Keratinocyte (primary cell): Measurements from ENCODE around the gene HEMGN.

Experiments used
- EZH2 ChIP-seq: IDR thresholded peaks from one replicate; pipeline ENCODE4 v1.6.1; 2012; ENCODE audit warnings: inconsistent platforms, mild to moderate bottlenecking, low read length, moderate library complexity
- TF ChIP-seq, protein P1 (sequence below), 3 experiments: IDR thresholded peaks in 1 of 3; conservative IDR thresholded peaks in 1 of 3; optimal IDR thresholded peaks in 1 of 3; 2 replicates in 2 of 3; 3 replicates in 1 of 3; pipeline versions ENCODE3 to v1.5.1; 2011; ENCODE audit warnings: low read length in 3 of 3, mild to moderate bottlenecking in 3 of 3, moderate library complexity in 2 of 3, control low read depth in 1 of 3, inconsistent platforms in 1 of 3; ENCODE audit not compliant: insufficient read depth in 2 of 3; ENCODE audit errors: extremely low read depth in 1 of 3

DNA sequence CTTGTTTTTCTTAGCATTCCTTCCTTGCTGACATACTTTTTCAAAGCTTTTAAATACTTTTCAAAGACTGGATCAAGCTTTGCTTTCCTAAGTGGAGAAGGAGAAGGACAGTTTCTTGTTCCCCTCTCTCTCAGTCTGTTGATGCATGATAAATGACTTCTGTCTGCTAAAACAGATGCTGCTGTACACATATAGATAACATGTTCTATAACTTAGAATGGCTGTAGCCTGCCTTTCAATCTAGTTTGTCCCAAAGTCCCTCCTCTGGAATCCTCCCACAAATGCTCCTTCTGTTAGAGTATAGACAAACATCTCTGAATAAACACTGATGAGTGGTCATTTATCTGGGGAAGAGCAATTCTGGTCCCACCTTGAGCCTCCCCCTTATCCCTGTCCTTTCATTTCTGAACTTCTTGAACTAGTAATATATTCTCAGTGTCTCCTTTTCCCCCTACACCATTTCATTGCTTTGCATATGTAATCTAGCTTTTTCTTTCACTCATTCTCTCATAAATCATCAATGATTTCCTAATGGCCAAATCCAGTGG, 5.4 kb upstream of the HEMGN start:
- TF ChIP-seq, protein P1, sequence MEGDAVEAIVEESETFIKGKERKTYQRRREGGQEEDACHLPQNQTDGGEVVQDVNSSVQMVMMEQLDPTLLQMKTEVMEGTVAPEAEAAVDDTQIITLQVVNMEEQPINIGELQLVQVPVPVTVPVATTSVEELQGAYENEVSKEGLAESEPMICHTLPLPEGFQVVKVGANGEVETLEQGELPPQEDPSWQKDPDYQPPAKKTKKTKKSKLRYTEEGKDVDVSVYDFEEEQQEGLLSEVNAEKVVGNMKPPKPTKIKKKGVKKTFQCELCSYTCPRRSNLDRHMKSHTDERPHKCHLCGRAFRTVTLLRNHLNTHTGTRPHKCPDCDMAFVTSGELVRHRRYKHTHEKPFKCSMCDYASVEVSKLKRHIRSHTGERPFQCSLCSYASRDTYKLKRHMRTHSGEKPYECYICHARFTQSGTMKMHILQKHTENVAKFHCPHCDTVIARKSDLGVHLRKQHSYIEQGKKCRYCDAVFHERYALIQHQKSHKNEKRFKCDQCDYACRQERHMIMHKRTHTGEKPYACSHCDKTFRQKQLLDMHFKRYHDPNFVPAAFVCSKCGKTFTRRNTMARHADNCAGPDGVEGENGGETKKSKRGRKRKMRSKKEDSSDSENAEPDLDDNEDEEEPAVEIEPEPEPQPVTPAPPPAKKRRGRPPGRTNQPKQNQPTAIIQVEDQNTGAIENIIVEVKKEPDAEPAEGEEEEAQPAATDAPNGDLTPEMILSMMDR (optimal IDR thresholded peaks at IDR 0.05 in 1 of 3, IDR thresholded peaks at IDR 0.05 in 1 of 3, conservative IDR thresholded peaks at IDR 0.05 in 1 of 3; ENCODE audit: extremely low read depth in 1 of 3, insufficient read depth in 2 of 3, low read length in 3 of 3): no peak
- TF ChIP-seq EZH2: no peak
